Common myeloid progenitor, CD34-positive (primary cell): ENCODE measurements around the gene PARD6B.

Experiments used
- CTCF ChIA-PET: fragments of 350-600 bp; sonication (Branson Sonifier 250); formaldehyde crosslinking; loops from one replicate; lab custom pipeline; 2021; ENCODE audit warnings: antibody characterized with exemption; lab: Charles Lee
- POLR2A ChIA-PET: fragments of 350-600 bp; sonication (Branson Sonifier 250); formaldehyde crosslinking; loops from one replicate; lab custom pipeline; 2021; ENCODE audit warnings: antibody characterized with exemption; lab: Charles Lee
- DNase-seq, 3 donors: peaks; one replicate each; pipeline versions ENCODE4 v3.0.0 to v3.0.0-alpha.2; 2013
- H3K27ac ChIP-seq, 2 experiments: 1 replicate in 1 of 2; 2 replicates in 1 of 2; pipeline ENCODE4 v1.7.0; 2013; ENCODE audit warnings: inconsistent platforms in 2 of 2, low read length in 2 of 2, mild to moderate bottlenecking in 2 of 2, low read depth in 1 of 2, moderate library complexity in 1 of 2; ENCODE audit not compliant: severe bottlenecking in 2 of 2, insufficient read depth in 1 of 2, poor library complexity in 1 of 2
- H3K27me3 ChIP-seq, 5 experiments: replicated peaks in 2 of 5; 1 replicate in 3 of 5; 2 replicates in 2 of 5; pipeline versions ENCODE4 v1.6.1 to v1.7.0; 2013; ENCODE audit warnings: low read length in 4 of 5, mild to moderate bottlenecking in 2 of 5, moderate library complexity in 2 of 5, inconsistent platforms in 1 of 5; ENCODE audit not compliant: insufficient read depth in 5 of 5, control insufficient read depth in 4 of 5
- H3K36me3 ChIP-seq, 4 experiments: 1 replicate in 2 of 4; 2 replicates in 2 of 4; pipeline versions ENCODE4 v1.6.1 to v1.7.0; 2013; ENCODE audit warnings: low read length in 3 of 4, control low read depth in 1 of 4, mild to moderate bottlenecking in 1 of 4; ENCODE audit not compliant: control insufficient read depth in 4 of 4, insufficient read depth in 4 of 4
- H3K4me1 ChIP-seq, 4 experiments: 1 replicate in 3 of 4; 2 replicates in 1 of 4; pipeline versions ENCODE4 v1.6.1 to v1.7.1; 2013; ENCODE audit warnings: low read length in 3 of 4, mild to moderate bottlenecking in 3 of 4, control low read depth in 1 of 4, inconsistent platforms in 1 of 4, moderate library complexity in 1 of 4; ENCODE audit not compliant: control insufficient read depth in 4 of 4, insufficient read depth in 4 of 4; ENCODE audit errors: control extremely low read depth in 1 of 4
- H3K4me3 ChIP-seq, 7 experiments: 1 replicate in 4 of 7; 2 replicates in 3 of 7; pipeline versions ENCODE4 v1.5.1 to v1.7.0; 2013; ENCODE audit warnings: mild to moderate bottlenecking in 7 of 7, low read length in 6 of 7, moderate library complexity in 6 of 7, inconsistent platforms in 2 of 7, low read depth in 2 of 7, control low read depth in 1 of 7; ENCODE audit not compliant: insufficient read depth in 4 of 7, control insufficient read depth in 1 of 7; ENCODE audit errors: extremely low read depth in 1 of 7
- H3K9me3 ChIP-seq, 5 experiments: 1 replicate in 4 of 5; 2 replicates in 1 of 5; pipeline versions ENCODE4 v1.6.1 to v1.7.1; 2013; ENCODE audit warnings: low read length in 4 of 5, mild to moderate bottlenecking in 2 of 5, inconsistent platforms in 1 of 5, low read depth in 1 of 5, moderate library complexity in 1 of 5; ENCODE audit not compliant: control insufficient read depth in 4 of 5, insufficient read depth in 2 of 5; ENCODE audit errors: control extremely low read depth in 1 of 5
- WGBS: methylation state at CpG from one replicate; pipeline ENCODE4 v1.1.5; 2013; ENCODE audit not compliant: insufficient coverage; 5-methylcytosine and 5-hydroxymethylcytosine counted together

PARD6B gene

GRCh38 chr20:50728981-50729874 lies 2.2 kb upstream of the PARD6B start:
- ChIA-PET CTCF (interaction anchor here (0.8 to 1.4 kb wide), 4 partner anchors 11 to 34 kb away, joined by 3 to 7 read pairs (median 4); no protein-coding TSS in a partner anchor), POLR2A (no interaction called here)
- WGBS, result 100% methylated on average over 6 of the region's 11 CpGs
- Histone ChIP-seq H3K4me1 (peaks cover 6 to 20% (median 15%) of the 10 kb centered on the region in 4 experiments), H3K9me3 (no peaks in the 10 kb centered on the region), H3K36me3 (no peaks in the 10 kb centered on the region), H3K27me3 (no peaks in the 10 kb centered on the region), H3K27ac (no peak overlapping the region), H3K4me3 (no peak overlapping the region)
- no peak for DNase-seq

- 61% methylated on average over 10 of the region's 21 CpGs for WGBS
- H3K9me3 ChIP-seq, result no peaks in the 10 kb centered on the region
- peak overlapping the region in 1 of 2 experiments; percentile 57 for H3K27ac ChIP-seq
- no peaks in the 10 kb centered on the region for H3K36me3 ChIP-seq
- no peaks in the 10 kb centered on the region for H3K27me3 ChIP-seq
- POLR2A ChIA-PET, result interaction anchor here (0.6 kb wide), 2 partner anchors 11 to 40 kb away, joined by 3 read pairs; no protein-coding TSS in a partner anchor
- H3K4me1 ChIP-seq, result peaks cover 6 to 20% (median 15%) of the 10 kb centered on the region in 4 experiments
- peak overlapping the region; percentile 70 to 89 (median 79) for H3K4me3 ChIP-seq
- DNase-seq, result no peak
- CTCF ChIA-PET, result interaction anchor here (0.8 to 1.4 kb wide), 4 partner anchors 13 to 43 kb away, joined by 3 to 7 read pairs (median 4); no protein-coding TSS in a partner anchor
Observed at GRCh38 chr20:50729901-50730764, 1.2 kb upstream of the PARD6B start.

GRCh38 chr20:50730765-50731054 lies 670 bp upstream of the PARD6B start:
- Histone ChIP-seq H3K27ac (peak overlapping the region in 1 of 2 experiments; percentile 57), H3K27me3 (no peaks in the 10 kb centered on the region), H3K4me3 (peak overlapping the region; percentile 70 to 89 (median 79)), H3K4me1 (peaks cover 6 to 20% (median 15%) of the 10 kb centered on the region in 4 experiments), H3K9me3 (no peaks in the 10 kb centered on the region), H3K36me3 (no peaks in the 10 kb centered on the region)
- DNase-seq, result no peak
- CTCF ChIA-PET, result interaction anchor here (1.2 to 1.4 kb wide), 3 partner anchors 19 to 44 kb away, joined by 3 to 7 read pairs (median 4); no protein-coding TSS in a partner anchor
- 0% methylated on average over 31 of the region's 35 CpGs for WGBS
- POLR2A ChIA-PET, result interaction anchor here (0.6 kb wide), 2 partner anchors 11 to 41 kb away, joined by 3 read pairs; no protein-coding TSS in a partner anchor

GRCh38 chr20:50731930-50732690 lies 730 bp downstream of the PARD6B start:
- peak in 1 of 3 donors; percentile 32 for DNase-seq
- Histone ChIP-seq H3K4me1 (peaks cover 6 to 20% (median 15%) of the 10 kb centered on the region in 4 experiments), H3K4me3 (peak overlapping the region; percentile 70 to 89 (median 79)), H3K27ac (peak overlapping the region in 1 of 2 experiments; percentile 76), H3K9me3 (no peaks in the 10 kb centered on the region), H3K27me3 (no peaks in the 10 kb centered on the region), H3K36me3 (no peaks in the 10 kb centered on the region)
- POLR2A ChIA-PET, result interaction anchor here (0.6 kb wide), 1 partner anchor 1413 kb away, joined by 3 read pairs; no protein-coding TSS in a partner anchor
- WGBS, result 11% methylated on average over 21 of the region's 29 CpGs
- CTCF ChIA-PET, result interaction anchor here (0.5 to 3.2 kb wide), 7 partner anchors 10 to 233 kb away, joined by 3 to 8 read pairs (median 3); no protein-coding TSS in a partner anchor

- H3K27me3 ChIP-seq, result no peaks in the 10 kb centered on the region
- peaks cover 6 to 20% (median 15%) of the 10 kb centered on the region in 4 experiments for H3K4me1 ChIP-seq
- no peaks in the 10 kb centered on the region for H3K9me3 ChIP-seq
- WGBS, result no CpG with 5 or more reads among the region's 1 CpG
- CTCF ChIA-PET, result interaction anchor here (1.0 to 3.2 kb wide), 4 partner anchors 9 to 53 kb away, joined by 3 to 8 read pairs (median 4); partner anchors contain the start of gene RIPOR3
- H3K4me3 ChIP-seq, result no peak overlapping the region
- POLR2A ChIA-PET, result interaction anchor here (0.6 kb wide), 1 partner anchor 51 kb away, joined by 4 read pairs; no protein-coding TSS in a partner anchor
- peak in 1 of 3 donors; percentile 17 for DNase-seq
- H3K27ac ChIP-seq, result no peak overlapping the region
- H3K36me3 ChIP-seq, result peaks cover 0 to 2% (median 0%) of the 10 kb centered on the region in 4 experiments
Observed at GRCh38 chr20:50733644-50734349, 2.4 kb downstream of the PARD6B start.
